ENCODE measurements around the gene GYG2.
A peak's percentile ranks its signal among the peaks of the same experiment; 100 is the strongest.

The GYG2 gene

DNA sequence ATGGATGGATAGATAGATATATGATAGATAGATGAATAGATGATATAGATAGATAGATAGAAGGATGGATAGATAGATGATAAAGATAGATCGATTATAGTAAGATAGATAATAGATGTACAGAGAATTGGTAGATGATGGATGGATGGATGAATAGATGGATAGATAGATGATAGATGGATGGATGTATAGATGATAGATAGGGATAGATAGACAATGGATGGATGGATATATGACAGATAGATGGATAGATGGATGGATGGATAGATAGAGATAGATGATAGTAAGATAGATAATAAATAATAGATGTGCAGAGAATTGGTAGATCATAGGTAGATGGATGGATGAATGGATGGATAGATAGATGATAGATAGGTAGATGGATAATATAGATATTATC is 12.2 kb downstream of the GYG2 start:
- H3K27me3 Mint-ChIP-seq (ENCODE audit: low read depth, poor library complexity) = peaks cover 3% of the 10 kb centered on the region
- peaks cover 62% of the 10 kb centered on the region for H3K9me3 Mint-ChIP-seq
- no peak overlapping the region for H3K4me3 Mint-ChIP-seq
- H3K36me3 Mint-ChIP-seq (ENCODE audit: low read depth) = peaks cover 82% of the 10 kb centered on the region
- no peak for DNase-seq
- H3K27ac Mint-ChIP-seq = no peak overlapping the region
- peaks cover 4% of the 10 kb centered on the region for H3K4me1 Mint-ChIP-seq
- TF ChIP-seq CTCF (IDR thresholded peaks at IDR 0.05) = no peak

DNA sequence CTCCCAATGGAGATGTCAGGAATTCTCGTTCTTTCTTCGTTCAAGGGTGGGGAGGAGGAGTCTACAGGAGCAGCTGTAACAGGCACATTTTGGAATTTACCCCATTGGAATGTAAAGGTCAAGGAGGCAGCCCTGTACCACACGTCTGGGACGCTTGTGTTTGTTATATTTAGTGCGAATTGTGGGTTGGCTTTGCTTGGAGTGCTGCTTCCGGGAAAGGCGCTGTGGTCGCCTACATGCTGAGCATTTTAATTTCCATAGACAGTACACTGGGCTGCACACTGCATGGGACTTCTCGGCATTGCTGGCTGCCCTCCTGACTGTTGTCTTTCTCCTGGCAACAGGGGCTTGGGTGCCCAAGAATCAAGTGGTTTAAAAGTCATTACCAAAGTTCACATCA is 12.8 kb downstream of the GYG2 start:
- peaks cover 77% of the 10 kb centered on the region for H3K36me3 Mint-ChIP-seq (ENCODE audit: low read depth)
- peaks cover 3% of the 10 kb centered on the region for H3K27me3 Mint-ChIP-seq (ENCODE audit: low read depth, poor library complexity)
- no peak overlapping the region for H3K4me3 Mint-ChIP-seq
- TF ChIP-seq CTCF (IDR thresholded peaks at IDR 0.05) = no peak
- H3K27ac Mint-ChIP-seq = no peak overlapping the region
- H3K4me1 Mint-ChIP-seq = peaks cover 4% of the 10 kb centered on the region
- H3K9me3 Mint-ChIP-seq = peaks cover 57% of the 10 kb centered on the region
- DNase-seq = no peak

GRCh38 chrX:2846992-2847391 is 18.3 kb downstream of the GYG2 start:
- peaks cover 27% of the 10 kb centered on the region for H3K4me1 Mint-ChIP-seq
- no peak for DNase-seq
- no peak overlapping the region for H3K27ac Mint-ChIP-seq
- peaks cover 9% of the 10 kb centered on the region for H3K9me3 Mint-ChIP-seq
- no peaks in the 10 kb centered on the region for H3K27me3 Mint-ChIP-seq (ENCODE audit: low read depth, poor library complexity)
- no peak for TF ChIP-seq CTCF (IDR thresholded peaks at IDR 0.05)
- no peak overlapping the region for H3K4me3 Mint-ChIP-seq
- peaks cover 44% of the 10 kb centered on the region for H3K36me3 Mint-ChIP-seq (ENCODE audit: low read depth)

DNA sequence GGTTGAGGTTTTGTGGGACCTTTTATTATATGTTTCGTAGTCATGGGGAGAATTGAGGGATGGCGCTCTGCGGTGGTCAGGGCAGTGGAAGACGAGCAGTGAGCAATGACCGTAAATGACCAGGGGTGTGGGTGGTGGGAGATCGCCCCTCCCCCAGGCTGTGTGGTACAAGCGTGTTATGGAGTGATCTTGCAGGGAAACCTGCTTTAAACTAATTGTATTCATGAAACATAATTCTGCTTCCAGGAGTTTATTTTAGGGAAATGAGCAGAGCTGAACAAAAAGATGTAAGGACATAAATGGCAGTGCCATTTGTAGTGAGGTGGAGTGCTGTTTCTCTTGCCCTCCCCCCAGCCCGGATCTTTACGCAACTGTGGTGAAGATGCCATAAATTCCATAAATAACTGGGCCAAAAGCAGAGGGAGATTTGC is 20.2 kb downstream of the GYG2 start:
- peak overlapping the region; percentile 28 for H3K4me3 Mint-ChIP-seq
- H3K4me1 Mint-ChIP-seq = peaks cover 27% of the 10 kb centered on the region
- peak; percentile 21 for DNase-seq
- TF ChIP-seq CTCF (IDR thresholded peaks at IDR 0.05) = no peak
- H3K27me3 Mint-ChIP-seq (ENCODE audit: low read depth, poor library complexity) = no peaks in the 10 kb centered on the region
- peaks cover 3% of the 10 kb centered on the region for H3K9me3 Mint-ChIP-seq
- peaks cover 35% of the 10 kb centered on the region for H3K36me3 Mint-ChIP-seq (ENCODE audit: low read depth)
- H3K27ac Mint-ChIP-seq = peak overlapping the region; percentile 81

DNA sequence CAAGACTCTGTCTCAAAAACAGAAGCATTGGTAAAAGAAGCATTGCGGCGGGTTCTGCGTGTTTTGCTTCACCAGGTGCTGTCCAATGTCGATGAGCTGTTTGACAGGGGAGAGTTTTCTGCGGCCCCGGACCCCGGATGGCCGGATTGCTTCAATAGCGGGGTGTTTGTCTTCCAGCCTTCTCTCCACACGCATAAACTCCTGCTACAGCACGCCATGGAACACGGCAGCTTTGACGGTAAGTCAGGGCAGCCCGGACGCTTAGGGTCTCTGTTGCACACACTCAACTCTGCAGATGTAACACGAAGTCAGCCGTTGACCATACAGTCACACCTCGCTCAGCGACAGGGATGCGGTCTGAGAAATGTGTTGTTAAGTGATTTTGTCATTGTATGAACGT is 26.2 kb downstream of the GYG2 start:
- Mint-ChIP-seq H3K27ac (no peak overlapping the region), H3K4me1 (peaks cover 4% of the 10 kb centered on the region), H3K36me3 (ENCODE audit: low read depth) (peaks cover 70% of the 10 kb centered on the region), H3K4me3 (no peak overlapping the region), H3K9me3 (no peaks in the 10 kb centered on the region), H3K27me3 (ENCODE audit: low read depth, poor library complexity) (no peaks in the 10 kb centered on the region)
- DNase-seq = no peak
- no peak for TF ChIP-seq CTCF (IDR thresholded peaks at IDR 0.05)

DNA sequence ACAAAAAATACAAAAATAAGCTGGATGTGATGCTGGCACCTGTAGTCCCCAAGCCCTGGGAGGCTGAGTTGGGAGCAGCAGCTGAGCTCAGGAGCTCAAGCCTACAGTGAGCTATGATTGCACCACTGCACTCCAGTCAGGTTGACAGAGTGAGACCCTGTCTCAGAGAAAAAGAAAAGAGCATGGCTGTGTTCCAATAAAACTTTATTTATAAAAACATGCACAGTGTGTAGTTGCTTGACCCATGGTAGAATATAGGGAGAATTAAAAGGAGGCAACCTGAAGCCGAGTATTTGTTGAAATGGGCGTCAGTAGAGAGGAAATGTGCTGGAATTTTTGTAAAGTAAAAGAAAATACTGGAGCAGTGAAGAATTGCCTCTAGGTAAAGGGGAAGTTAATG is 27.0 kb downstream of the GYG2 start:
- no peak for TF ChIP-seq CTCF (IDR thresholded peaks at IDR 0.05)
- Mint-ChIP-seq H3K36me3 (ENCODE audit: low read depth) (peaks cover 67% of the 10 kb centered on the region), H3K4me1 (no peaks in the 10 kb centered on the region), H3K9me3 (no peaks in the 10 kb centered on the region), H3K4me3 (no peak overlapping the region), H3K27me3 (ENCODE audit: low read depth, poor library complexity) (no peaks in the 10 kb centered on the region), H3K27ac (no peak overlapping the region)
- no peak for DNase-seq

Data from nephron progenitor cell (in vitro differentiated cells).